K562 (cell line): ENCODE results near the gene CDCA3.

ENCODE experiments used
- BHLHE40 ChIP-seq: IDR thresholded peaks from 2 replicates; pipeline ENCODE4 v1.6.1; 2011; ENCODE audit warnings: low read length, improper control_type of control experiment
- FOSL1 ChIP-seq: fragments of 200-800 bp; sonication (Bioruptor generic); conservative IDR thresholded peaks from 2 replicates; pipeline ENCODE4 v1.6.1; 2016; ENCODE audit warnings: missing genetic modification characterization, missing compliant biosample characterization
- JUND ChIP-seq, 2 experiments: IDR thresholded peaks; 2 replicates in 1 of 2; 3 replicates in 1 of 2; pipeline ENCODE4 v1.6.1; 2011; ENCODE audit warnings: borderline replicate concordance in 2 of 2, low read depth in 2 of 2, low read length in 2 of 2, improper control_type of control experiment in 1 of 2, missing biosample characterization in 1 of 2, missing genetic modification characterization in 1 of 2, missing genetic modification reagents in 1 of 2
- MEF2A ChIP-seq: IDR thresholded peaks from 2 replicates; pipeline ENCODE4 v1.6.1; 2011; ENCODE audit warnings: low read depth, mild to moderate bottlenecking, low read length, moderate library complexity; ENCODE audit not compliant: control insufficient read depth
- NCOA1 ChIP-seq: fragments of 450-650 bp; IDR thresholded peaks from 2 replicates; pipeline ENCODE4 v1.6.1; 2016; ENCODE audit warnings: low read depth
- POLR2A ChIP-seq: fragments of 450-650 bp; conservative IDR thresholded peaks from 2 replicates; pipeline ENCODE4 v1.6.1; 2016
- POLR2B ChIP-seq: fragments of 450-650 bp; IDR thresholded peaks from 2 replicates; pipeline ENCODE4 v1.6.1; 2018; ENCODE audit warnings: low read depth; ENCODE audit not compliant: partially characterized antibody
- SETDB1 ChIP-seq: IDR thresholded peaks from one replicate; pipeline ENCODE4 v1.6.1; 2012; ENCODE audit warnings: low read length, control low read depth, inconsistent platforms
- ZFP30 ChIP-seq: fragments of 250-450 bp; sonication (Bioruptor Pico); IDR thresholded peaks from 2 replicates; pipeline ENCODE4 v1.8.0; 2022; ENCODE audit warnings: moderate library complexity, mild to moderate bottlenecking, inconsistent platforms, borderline replicate concordance

DNA sequence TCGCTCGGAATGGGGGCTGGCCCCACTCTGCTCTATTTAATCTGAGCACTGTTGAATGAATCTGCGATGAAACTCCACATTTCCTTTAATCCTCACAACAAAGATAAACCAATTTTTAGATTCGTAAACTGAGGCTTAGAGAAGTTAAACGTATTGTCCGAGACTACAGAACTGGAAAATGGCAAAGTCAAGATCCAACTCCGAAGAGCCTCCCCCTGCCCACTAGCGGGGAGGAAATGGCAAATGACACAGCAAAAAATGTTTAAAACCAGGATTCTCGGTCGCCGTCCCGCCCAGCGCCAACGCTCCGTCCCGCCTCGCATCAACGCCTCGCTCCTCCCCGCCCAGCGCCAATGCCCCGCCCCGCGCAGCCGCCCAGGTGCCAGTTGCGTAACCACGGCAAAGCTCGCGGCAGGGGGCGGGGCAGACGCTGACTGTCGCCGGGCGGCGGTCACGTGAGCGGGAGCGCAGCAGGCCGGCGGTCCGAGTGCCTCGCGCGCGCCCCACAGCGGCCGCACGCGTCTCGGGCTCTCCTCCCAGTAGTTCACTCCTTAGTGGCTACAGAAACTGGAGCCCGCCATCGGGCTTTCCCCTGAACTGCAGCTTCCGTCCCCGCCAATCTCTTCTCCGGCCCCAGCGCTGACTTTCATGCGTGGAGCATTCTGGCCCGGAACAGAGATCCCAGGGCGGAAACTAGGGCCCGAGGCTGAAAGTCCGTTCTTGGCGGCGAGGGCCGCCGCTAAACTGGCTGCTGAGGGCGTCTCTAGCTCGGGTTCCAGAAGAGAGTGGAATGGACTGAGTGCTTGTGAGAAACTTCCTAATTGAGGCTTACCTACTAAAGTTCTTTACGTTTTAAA lies 39.9 kb upstream of the CDCA3 start:
- TF ChIP-seq POLR2B (peak; percentile 70), FOSL1 (tag) (peak; percentile 27; the same call in 1 of the 2 replicates), MEF2A (no peak), BHLHE40 (peak; percentile 99), SETDB1 (no peak), POLR2A (peak; percentile 87), ZFP30 (no peak), NCOA1 (no peak), JUND (IDR thresholded peaks at IDR 0.05; ENCODE audit: borderline replicate concordance, low read depth, low read length) (peak; percentile 56), JUND (tag; IDR thresholded peaks at IDR 0.05; ENCODE audit: borderline replicate concordance, low read depth, low read length) (peak; percentile 48; the same call in 1 of the 3 replicates)
